Heart left ventricle (tissue), 16 donors: Measurements from ENCODE around the gene DUSP7. TPM values are rescaled to one million over a fixed set of nuclear protein-coding genes. Genes with fewer than 3 reads are reported as not detected.

ENCODE experiments used
- ATAC-seq, 4 donors: fragments of 200-7000 bp; cut with Tn5 transposase; one replicate each; pipeline ENCODE4 v1.9.1; 2020 to 2022; ENCODE audit warnings: moderate library complexity in 4 of 4, mild to moderate bottlenecking in 3 of 4, moderate number of reproducible peaks in 1 of 4
- DNase-seq, 5 donors: peaks; one replicate each; pipeline ENCODE4 v3.0.0-alpha.2; 2020
- H3K27ac ChIP-seq, 12 donors: fragments of 200-600 bp; sonication (generic) in 4 of 12; one replicate each; pipeline versions ENCODE4 v1.5.0 to v1.8.0; 2016 to 2022; ENCODE audit warnings: mild to moderate bottlenecking in 2 of 12
- H3K27me3 ChIP-seq, 9 donors: fragments of 200-600 bp; sonication (generic) in 2 of 9; one replicate each; pipeline versions ENCODE4 v1.5.1 to v1.8.0; 2016 to 2022; ENCODE audit warnings: mild to moderate bottlenecking in 3 of 9
- H3K36me3 ChIP-seq, 9 donors: fragments of 200-600 bp; sonication (generic) in 2 of 9; one replicate each; pipeline versions ENCODE4 v1.5.0 to v1.8.0; 2018 to 2022; ENCODE audit warnings: mild to moderate bottlenecking in 2 of 9
- H3K4me1 ChIP-seq, 12 donors: fragments of 200-600 bp; sonication (generic) in 4 of 12; one replicate each; pipeline versions ENCODE4 v1.5.0 to v1.8.0; 2016 to 2022; ENCODE audit warnings: mild to moderate bottlenecking in 3 of 12
- H3K4me3 ChIP-seq, 12 donors: fragments of 200-600 bp; sonication (generic) in 4 of 12; one replicate each; pipeline versions ENCODE4 v1.5.0 to v1.8.0; 2017 to 2022; ENCODE audit warnings: mild to moderate bottlenecking in 9 of 12, moderate library complexity in 4 of 12
- H3K9me3 ChIP-seq, 12 donors: fragments of 200-600 bp; sonication (generic) in 4 of 12; one replicate each; pipeline versions ENCODE4 v1.5.0 to v1.8.0; 2016 to 2022; ENCODE audit warnings: mild to moderate bottlenecking in 1 of 12
- CTCF ChIP-seq, 12 donors: fragments of 200-600 bp; sonication (generic) in 4 of 12; IDR thresholded peaks; one replicate each; pipeline versions ENCODE4 v1.5.0 to v1.8.0; 2018 to 2022; ENCODE audit warnings: antibody characterized with exemption in 12 of 12, mild to moderate bottlenecking in 5 of 12
- POLR2A ChIP-seq, 2 donors: fragments of 450-650 bp; IDR thresholded peaks; one replicate each; pipeline ENCODE4 v1.6.1; 2017; ENCODE audit warnings: antibody characterized with exemption in 2 of 2, mild to moderate bottlenecking in 2 of 2, moderate library complexity in 2 of 2
- WGBS, 4 donors: extraction: QIAGEN DNeasy Blood & Tissue Kit in 2 of 4; methylation state at CpG; one replicate each; pipeline versions ENCODE4 v1.1.5 to v1.1.7; 2013 to 2018; 5-methylcytosine and 5-hydroxymethylcytosine counted together
- intact Hi-C, 10 donors: fragments of 100-400 bp; cut with DNase I; formaldehyde crosslinking; loops; one replicate each; pipeline versions ENCODE4 v1.11.1 to v1.14.2; 2022
- polyA plus RNA-seq, 2 donors: library from polyadenylated mRNA; stranded (reverse); fragments of 200-250 nt; gene quantifications; one replicate each; pipeline ENCODE4 v1.2.3, GENCODE V29; 2013
- total RNA-seq, 9 donors: library from RNA; depleted of rRNA in 2 of 9; stranded (reverse); fragments of >200 nt in 2 of 9; fragmentation: NEBNext Ultra II Directional in 3 of 9; extraction: Animal tissue kit (Norgen Biotek cat#: 25700) in 3 of 9; gene quantifications; one replicate each; pipeline versions ENCODE4 v1.1.0 to v1.2.4, GENCODE V29; 2016 to 2023
- donor health status: ischemic (EF 13 %, LVEDD 7.1; RV severe dilation, severe dysfunction).
- donor health status: healthy with polysubstance abuse.
- donor health status: DM: no; HTN: yes; CAD: no.
- donor health status: DM: no; HTN: no; CAD: no.
- donor health status: ischemic (EF 25% LVEDD 6.9; RV normal size, moderate dysfunction).
- donor health status: ischemic (EF 25% LVEDD 5.7; RV mildly dilated, moderate dysfunction).
- donor health status: healthy.
- donor health status: DM: yes; HTN: yes; CAD: no.
- donor health status: ischemic (EF 35%, LVEDD 5.7; RV mildly dilated, moderate dysfunction).
- donor health status: nonischemic (EF 11% LVEDD 7.7; RV severe dilation, severe dysfunction).
- donor health status: DM: yes; HTN: yes; CAD: no.
- donor health status: PGD.
- donor health status: ischemic (EF 29% LVEDD 5.4; RV normal size, mild dysfunction).
- donor health status: nonischemic (EF 23%, LVEDD 6.1; RV moderate dilation, normal function).

DUSP7 gene
- total and polyA plus RNA-seq, 11 donors: 9.2 to 33.2 (median 20.7) TPM

DNA sequence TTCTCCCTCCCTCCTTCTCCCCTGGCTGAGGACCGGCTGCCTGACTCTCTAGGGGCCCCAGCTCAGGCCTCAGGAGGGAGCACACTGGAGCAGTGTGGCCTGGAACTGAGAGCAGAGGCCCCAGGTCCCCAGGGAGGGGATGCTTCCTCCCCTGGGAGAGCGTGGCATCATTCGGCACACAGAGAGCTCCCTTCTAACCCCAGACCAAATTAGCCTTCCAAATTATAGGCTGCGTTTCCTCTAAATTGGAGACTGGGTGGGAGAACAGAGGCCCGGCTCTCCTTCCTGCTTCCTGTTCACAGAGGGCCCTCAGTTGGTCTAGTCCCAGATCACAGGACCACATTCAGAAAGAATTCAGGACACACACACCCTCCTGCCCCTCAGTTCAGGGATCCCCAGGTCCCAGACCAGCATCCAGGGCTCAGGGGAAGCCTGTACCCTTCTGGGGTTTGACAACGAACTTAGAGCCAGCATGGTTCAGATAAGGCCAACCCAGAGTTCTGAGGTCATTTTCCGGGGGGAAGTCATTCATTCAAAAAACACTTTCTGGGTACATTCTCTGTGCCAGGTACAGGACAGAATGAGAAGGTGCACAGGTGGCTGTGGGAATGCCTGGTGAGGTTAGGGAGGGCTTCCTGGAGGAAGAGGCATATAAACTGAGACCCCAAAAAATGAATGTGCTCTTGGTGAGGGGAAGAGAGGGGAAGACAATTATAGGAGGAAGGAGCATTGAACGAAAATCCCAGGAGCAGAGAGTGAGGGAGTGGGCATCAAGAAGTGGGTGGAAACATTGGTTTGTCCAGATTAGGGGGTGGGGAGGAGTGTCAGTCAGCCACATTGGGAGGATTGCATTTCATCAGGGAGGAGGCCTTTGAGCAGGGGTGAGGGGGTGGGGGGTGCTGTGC is 32.3 kb downstream of the DUSP7 start:
- TF ChIP-seq CTCF (IDR thresholded peaks at IDR 0.05) (no peak), POLR2A (IDR thresholded peaks at IDR 0.05) (no peak)
- H3K27ac ChIP-seq: peak overlapping the region; percentile 81 to 99 (median 93)
- H3K9me3 ChIP-seq: no peaks in the 10 kb centered on the region
- H3K4me1 ChIP-seq: peaks cover 38 to 87% (median 77%) of the 10 kb centered on the region in 12 donors
- H3K27me3 ChIP-seq: no peaks in the 10 kb centered on the region
- H3K36me3 ChIP-seq: no peaks in the 10 kb centered on the region
- intact Hi-C loops: loop anchor here in 2 of 10 donors (2.0 kb wide), 1 partner anchor 29 kb away; no protein-coding TSS in a partner anchor
- WGBS, 4 donors: 36 to 42% (median 38%) methylated on average over 8 of the region's 8 CpGs
- peak overlapping the region in 11 of 12 donors; percentile 15 to 55 (median 40) for H3K4me3 ChIP-seq
- DNase-seq (peak in 1 of 5 donors; percentile 46), ATAC-seq (no peak)

- Histone ChIP-seq H3K27ac (peak overlapping the region; percentile 81 to 99 (median 93)), H3K27me3 (no peaks in the 10 kb centered on the region), H3K4me1 (peaks cover 39 to 87% (median 79%) of the 10 kb centered on the region in 12 donors), H3K4me3 (peak overlapping the region; percentile 15 to 55 (median 36)), H3K9me3 (no peaks in the 10 kb centered on the region), H3K36me3 (no peaks in the 10 kb centered on the region)
- ATAC-seq (no peak), DNase-seq (no peak)
- intact Hi-C loops: loop anchor here in 1 of 10 donors (2.0 kb wide), 1 partner anchor 30 kb away; no protein-coding TSS in a partner anchor
- TF ChIP-seq POLR2A (IDR thresholded peaks at IDR 0.05) (no peak), CTCF (IDR thresholded peaks at IDR 0.05) (no peak)
- WGBS, 4 donors: 63 to 72% (median 68%) methylated on average over 2 to 3 of the region's 3 CpGs
Measured at GRCh38 chr3:52023101-52023770, 33.1 kb downstream of the DUSP7 start.

GRCh38 chr3:52022323-52023100 is 33.9 kb downstream of the DUSP7 start:
- TF ChIP-seq CTCF (IDR thresholded peaks at IDR 0.05) (no peak), POLR2A (IDR thresholded peaks at IDR 0.05) (no peak)
- intact Hi-C loops: loop anchor here in 1 of 10 donors (2.0 kb wide), 1 partner anchor 30 kb away; no protein-coding TSS in a partner anchor
- ATAC-seq: peak; percentile 16 to 60 (median 48)
- WGBS, 4 donors: 21 to 28% (median 25%) methylated on average over 16 to 20 of the region's 20 CpGs
- Histone ChIP-seq H3K36me3 (no peaks in the 10 kb centered on the region), H3K27me3 (no peaks in the 10 kb centered on the region), H3K4me1 (peaks cover 39 to 91% (median 79%) of the 10 kb centered on the region in 12 donors), H3K27ac (peak overlapping the region; percentile 81 to 99 (median 93)), H3K4me3 (peak overlapping the region; percentile 15 to 55 (median 36)), H3K9me3 (no peaks in the 10 kb centered on the region)
- peak; percentile 72 to 85 (median 80) for DNase-seq
